ENCODE measurements around the gene UBE2L3. TPM values are rescaled to one million over a fixed set of nuclear protein-coding genes. Genes with fewer than 3 reads are reported as not detected.
"Not testable (repeated sequence)": the region's sequence is repeated elsewhere in the genome, so short reads cannot be mapped to it uniquely, and the experiment has no call there.

Gene UBE2L3
- total and polyA plus RNA-seq, 5 experiments from 2014 or later: 33.3 to 97.6 (median 88.4) TPM

- no peak overlapping the region for H3K4me3 Mint-ChIP-seq
- POLR2A ChIA-PET: no interaction called here
- DNase-seq (no peak), ATAC-seq (no peak)
- peaks cover 0 to 2% (median 0%) of the 10 kb centered on the region in 5 donors for H3K27me3 Mint-ChIP-seq
- H3K9me3 Mint-ChIP-seq: no peaks in the 10 kb centered on the region
- no peak overlapping the region for H3K27ac Mint-ChIP-seq
- H3K4me1 Mint-ChIP-seq: peaks cover 3 to 16% (median 11%) of the 10 kb centered on the region in 4 donors
- H3K36me3 Mint-ChIP-seq: no peaks in the 10 kb centered on the region
Observed at GRCh38 chr22:21636629-21637218, 69.2 kb downstream of the UBE2L3 start.

- peaks cover 5 to 18% (median 12%) of the 10 kb centered on the region in 4 donors for H3K4me1 Mint-ChIP-seq
- POLR2A ChIA-PET, H3K27me3 Mint-ChIP-seq, H3K36me3 Mint-ChIP-seq, H3K4me3 Mint-ChIP-seq, H3K9me3 Mint-ChIP-seq, DNase-seq, ATAC-seq, H3K27ac Mint-ChIP-seq: not testable (repeated sequence)
Observed at GRCh38 chr22:21637450-21637849, 69.9 kb downstream of the UBE2L3 start.

GRCh38 chr22:21639359-21639758 lies 71.8 kb downstream of the UBE2L3 start:
- H3K27ac Mint-ChIP-seq: peak overlapping the region in 1 of 10 donors; percentile 5
- POLR2A ChIA-PET: no interaction called here

GRCh38 chr22:21640810-21641209 lies 73.3 kb downstream of the UBE2L3 start:
- Mint-ChIP-seq H3K9me3 (no peaks in the 10 kb centered on the region), H3K4me3 (peak overlapping the region in 7 of 10 donors; percentile 43 to 89 (median 84)), H3K4me1 (peaks cover 14 to 29% (median 22%) of the 10 kb centered on the region in 4 donors), H3K27ac (peak overlapping the region in 3 of 10 donors; percentile 46 to 95 (median 78)), H3K27me3 (peaks cover 0 to 3% (median 0%) of the 10 kb centered on the region in 5 donors), H3K36me3 (peaks cover 0 to 20% (median 2%) of the 10 kb centered on the region in 3 donors)
- POLR2A ChIA-PET: interaction anchor here (1.3 to 4.1 kb wide), 2 partner anchors 11 to 25 kb away, joined by 3 to 82 read pairs; partner anchors contain the start of genes PPIL2 and YDJC
- DNase-seq: no peak
- ATAC-seq: no peak

More at GRCh38 chr22:21639359-21639758, 71.8 kb downstream of the UBE2L3 start:
- peak overlapping the region in 1 of 10 donors; percentile 22 for H3K4me3 Mint-ChIP-seq
- H3K36me3 Mint-ChIP-seq: peaks cover 0 to 12% (median 2%) of the 10 kb centered on the region in 3 donors
- H3K27me3 Mint-ChIP-seq: peaks cover 0 to 3% (median 0%) of the 10 kb centered on the region in 5 donors
- ATAC-seq: no peak
- DNase-seq: no peak
- peaks cover 14 to 29% (median 22%) of the 10 kb centered on the region in 4 donors for H3K4me1 Mint-ChIP-seq
- no peaks in the 10 kb centered on the region for H3K9me3 Mint-ChIP-seq

- peak in 1 of 10 donors; percentile 20 for DNase-seq
- H3K27ac Mint-ChIP-seq: peak overlapping the region in 9 of 10 donors; percentile 61 to 95 (median 85)
- ATAC-seq: no peak
Observed at GRCh38 chr22:21641417-21641788, 73.9 kb downstream of the UBE2L3 start.

GRCh38 chr22:21641789-21642583 lies 74.5 kb downstream of the UBE2L3 start, which contains the start of gene SDF2L1:
Gene SDF2L1, plus strand, starts transcription at chr22:21642302. Its CDS starts 35 bp downstream, at chr22:21642337.
- Mint-ChIP-seq H3K4me1 (peaks cover 19 to 37% (median 29%) of the 10 kb centered on the region in 4 donors), H3K9me3 (no peaks in the 10 kb centered on the region), H3K27me3 (peaks cover 0 to 3% (median 0%) of the 10 kb centered on the region in 5 donors), H3K27ac (peak within 1 kb of the TSS; percentile 61 to 95 (median 83)), H3K36me3 (peaks cover 0 to 29% (median 4%) of the 10 kb centered on the region in 3 donors), H3K4me3 (peak within 1 kb of the TSS; percentile 76 to 90 (median 84))
- DNase-seq (peak; percentile 94 to 99 (median 98)), ATAC-seq (peak; percentile 96 to 97)
- POLR2A ChIA-PET: interaction anchor here (0.5 to 4.1 kb wide), 11 partner anchors 9 to 1076 kb away, joined by 3 to 82 read pairs (median 3); partner anchors contain the start of genes CCDC116, MAPK1, PPIL2 and YDJC

More at GRCh38 chr22:21641417-21641788, 73.9 kb downstream of the UBE2L3 start:
- Mint-ChIP-seq H3K36me3 (peaks cover 0 to 24% (median 2%) of the 10 kb centered on the region in 3 donors), H3K4me3 (peak overlapping the region; percentile 76 to 90 (median 84)), H3K9me3 (no peaks in the 10 kb centered on the region), H3K4me1 (peaks cover 14 to 31% (median 23%) of the 10 kb centered on the region in 4 donors), H3K27me3 (peaks cover 0 to 3% (median 0%) of the 10 kb centered on the region in 5 donors)
- POLR2A ChIA-PET: interaction anchor here (0.5 to 4.1 kb wide), 7 partner anchors 9 to 230 kb away, joined by 3 to 82 read pairs (median 5); partner anchors contain the start of genes CCDC116, MAPK1, PPIL2 and YDJC

- H3K36me3 Mint-ChIP-seq: peaks cover 0 to 29% (median 4%) of the 10 kb centered on the region in 3 donors
- ATAC-seq (no peak), DNase-seq (peak; percentile 22 to 75 (median 48))
- no peaks in the 10 kb centered on the region for H3K9me3 Mint-ChIP-seq
- peak overlapping the region in 9 of 10 donors; percentile 61 to 95 (median 85) for H3K27ac Mint-ChIP-seq
- POLR2A ChIA-PET: interaction anchor here (0.5 to 4.1 kb wide), 11 partner anchors 9 to 1077 kb away, joined by 3 to 82 read pairs (median 3); partner anchors contain the start of genes CCDC116, MAPK1, PPIL2 and YDJC
- H3K27me3 Mint-ChIP-seq: peaks cover 0 to 3% (median 0%) of the 10 kb centered on the region in 5 donors
- H3K4me3 Mint-ChIP-seq: peak overlapping the region; percentile 76 to 90 (median 84)
- peaks cover 19 to 38% (median 30%) of the 10 kb centered on the region in 4 donors for H3K4me1 Mint-ChIP-seq
Observed at GRCh38 chr22:21642584-21643448, 75.3 kb downstream of the UBE2L3 start.

- Mint-ChIP-seq H3K36me3 (peaks cover 0 to 33% (median 4%) of the 10 kb centered on the region in 3 donors), H3K27me3 (peaks cover 0 to 3% (median 0%) of the 10 kb centered on the region in 5 donors), H3K4me3 (peak overlapping the region; percentile 76 to 90 (median 84)), H3K27ac (peak overlapping the region in 8 of 10 donors; percentile 58 to 95 (median 76)), H3K9me3 (no peaks in the 10 kb centered on the region), H3K4me1 (peaks cover 19 to 38% (median 30%) of the 10 kb centered on the region in 4 donors)
- DNase-seq (no peak), ATAC-seq (no peak)
- POLR2A ChIA-PET: interaction anchor here (0.7 to 4.1 kb wide), 3 partner anchors 8 to 66 kb away, joined by 3 to 82 read pairs (median 5); partner anchors contain the start of gene YDJC
Observed at GRCh38 chr22:21643533-21644357, 76.2 kb downstream of the UBE2L3 start.

- DNase-seq, H3K27me3 Mint-ChIP-seq, ATAC-seq, H3K9me3 Mint-ChIP-seq: not testable (repeated sequence)
- peak overlapping the region in 1 of 10 donors; percentile 62 for H3K4me3 Mint-ChIP-seq
- peaks cover 0 to 36% (median 4%) of the 10 kb centered on the region in 3 donors for H3K36me3 Mint-ChIP-seq
- peak overlapping the region in 1 of 10 donors; percentile 47 for H3K27ac Mint-ChIP-seq
- H3K4me1 Mint-ChIP-seq: peaks cover 20 to 38% (median 31%) of the 10 kb centered on the region in 4 donors
- POLR2A ChIA-PET: interaction anchor here (3.0 kb wide), 1 partner anchor 16 kb away, joined by 13 read pairs; the partner anchor contains the start of gene YDJC
Observed at GRCh38 chr22:21645513-21645912, 78.0 kb downstream of the UBE2L3 start.

Measured in naive thymus-derived CD8-positive, alpha-beta T cell (primary cell).